ENCODE data around the gene TMEM86B.

DNA sequence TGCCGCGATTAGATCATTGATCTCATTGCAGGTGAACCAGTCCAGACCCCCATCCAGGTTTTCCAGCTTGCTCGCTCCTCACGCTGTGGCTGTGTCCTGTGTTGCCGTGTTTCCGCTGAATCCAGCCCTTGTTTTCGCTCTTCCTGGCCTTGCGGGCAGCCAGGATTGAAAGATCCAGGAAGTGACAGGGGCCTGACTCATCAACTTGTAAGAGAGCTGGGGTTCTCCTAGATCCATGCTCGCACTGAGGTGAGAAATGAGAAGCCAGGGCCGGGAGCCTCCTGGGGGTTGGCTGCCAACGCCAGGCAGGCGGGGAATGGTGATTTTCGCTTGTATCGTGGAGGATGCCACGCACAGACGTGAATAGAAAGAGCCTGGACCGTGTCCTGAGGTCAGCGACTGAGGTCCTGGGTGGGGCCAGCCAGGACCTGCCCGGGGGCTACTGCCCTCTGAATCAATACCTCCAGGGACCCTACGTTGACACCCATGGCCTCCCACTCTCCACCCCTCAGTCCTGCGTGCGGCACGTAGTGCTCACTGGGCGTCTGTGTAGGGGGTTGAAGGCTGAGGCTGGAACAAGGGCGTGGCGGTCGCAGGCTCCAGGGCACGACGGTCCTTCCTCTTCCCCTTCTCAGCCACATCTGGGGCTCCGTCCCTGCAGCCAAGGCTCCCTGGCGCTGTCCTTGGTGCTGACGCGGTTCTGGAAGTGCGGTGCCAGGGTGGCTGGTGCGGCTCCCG is 11.9 kb downstream of the TMEM86B start:
- TF ChIP-seq CTCF (IDR thresholded peaks at IDR 0.05; ENCODE audit: low read depth, low read length, poor library complexity, severe bottlenecking) (no peak), EZH2phosphoT487 (IDR thresholded peaks at IDR 0.05; ENCODE audit: borderline replicate concordance, low read length) (no peak)
